Activated CD8-positive, alpha-beta memory T cell treated with anti-CD3 and anti-CD28 coated beads, Interleukin-2, amount 50 U/mL, for 24 hours (primary cell): ENCODE data around the gene LMAN1L.

ENCODE experiments used
- DNase-seq: peaks from one replicate; pipeline ENCODE4 v3.0.0-alpha.2; 2020; ENCODE audit errors: extremely low read depth

Gene LMAN1L

DNA sequence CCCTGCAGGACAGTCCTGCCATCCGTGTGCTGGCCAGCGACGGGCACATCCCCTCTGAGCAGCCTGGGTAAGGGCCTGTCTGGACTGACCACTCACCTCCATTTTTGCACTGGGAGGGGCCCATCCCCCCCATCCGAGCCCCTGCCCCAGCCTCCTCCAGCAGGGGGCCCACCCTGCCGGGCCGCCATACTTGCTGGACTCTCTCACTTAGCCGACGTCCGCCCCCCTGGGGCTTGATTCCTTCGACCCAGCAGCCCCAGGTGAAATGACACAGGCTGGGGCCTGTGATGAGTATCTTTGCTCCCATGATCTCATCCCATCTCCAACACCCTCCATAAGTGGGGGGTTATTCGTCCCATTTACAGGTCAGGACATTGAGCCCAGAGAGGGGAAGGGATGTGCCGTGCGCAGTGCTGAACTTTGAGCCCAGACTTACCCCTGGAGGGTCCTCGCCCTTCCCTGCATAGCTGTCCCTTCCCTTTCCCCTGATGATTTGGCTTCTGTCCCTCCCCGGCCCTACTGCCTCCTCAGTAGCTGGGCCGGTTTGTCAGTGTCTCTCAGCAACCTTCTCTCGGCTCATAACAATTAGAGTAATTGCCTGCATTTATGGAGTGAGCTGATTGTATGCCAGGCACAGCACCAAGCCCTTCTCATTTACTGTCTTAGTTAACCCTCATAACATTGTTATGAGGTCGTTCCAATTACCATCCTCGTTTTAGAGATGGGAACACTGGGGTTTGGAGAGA, 4.2 kb downstream of the LMAN1L start:
- no peak for DNase-seq

DNA sequence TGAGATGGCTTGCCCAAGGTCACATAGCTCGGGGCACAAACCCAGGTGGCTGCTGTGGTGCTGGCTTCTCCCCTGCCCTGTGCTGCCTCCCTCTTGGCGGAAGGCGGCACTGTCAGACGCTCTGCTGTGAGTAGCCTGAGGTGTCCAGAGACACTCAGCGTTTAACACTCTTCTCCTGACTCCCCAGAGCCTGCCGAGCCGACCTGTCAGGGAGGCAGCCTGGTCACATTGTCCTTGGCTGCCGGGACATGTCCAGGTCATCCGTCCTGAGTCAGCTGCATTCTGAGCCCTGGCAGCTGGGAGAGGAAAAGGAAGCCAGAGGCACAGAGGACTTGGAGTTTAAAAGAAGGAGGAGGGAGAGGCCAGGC, 4.7 kb downstream of the LMAN1L start:
- no peak for DNase-seq

GRCh38 chr15:74820056-74820455, 7.4 kb downstream of the LMAN1L start:
- no peak for DNase-seq

- no peak for DNase-seq
These were observed 8.6 kb downstream of the LMAN1L start for GRCh38 chr15:74821091-74821789.

DNA sequence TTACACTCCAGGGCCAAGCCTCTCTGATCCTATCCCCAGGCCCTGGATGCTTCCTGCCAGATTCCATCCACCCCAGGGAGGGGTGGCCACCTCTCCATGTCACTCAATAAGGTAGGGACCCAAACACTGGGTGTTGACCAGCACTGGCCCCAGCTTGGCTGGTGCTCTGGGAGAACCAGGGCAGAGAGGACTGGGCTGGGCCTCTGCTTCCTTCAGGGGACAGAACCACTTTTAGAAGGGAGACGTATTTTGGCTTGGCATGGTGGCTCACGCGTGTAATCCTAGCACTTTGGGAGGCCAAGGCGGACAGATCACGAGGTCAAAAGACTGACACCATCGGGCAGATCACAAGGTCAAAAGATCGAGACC, 9.1 kb downstream of the LMAN1L start:
- DNase-seq: no peak

DNA sequence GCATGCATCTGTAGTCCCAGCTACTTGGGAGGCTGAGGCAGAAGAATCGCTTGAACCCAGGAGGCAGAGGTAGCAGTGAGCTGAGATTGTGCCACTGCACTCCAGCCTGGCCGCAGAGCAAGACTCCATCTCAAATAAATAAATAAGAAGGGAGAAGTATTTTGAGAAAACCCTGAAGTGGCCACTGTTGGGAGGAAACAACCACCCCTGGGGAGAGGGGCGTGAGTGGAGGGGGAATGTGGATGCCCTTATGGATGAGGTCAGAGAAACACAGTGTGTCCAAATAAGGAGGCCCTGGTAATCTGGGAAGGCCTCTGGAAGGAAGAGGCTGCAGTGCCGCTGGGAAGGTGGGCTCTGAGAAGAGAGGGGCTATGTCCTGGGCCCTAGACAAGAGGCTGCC, 9.6 kb downstream of the LMAN1L start:
- DNase-seq: no peak

- DNase-seq: no peak
These were observed 10.7 kb downstream of the LMAN1L start for GRCh38 chr15:74823324-74823723.

DNA sequence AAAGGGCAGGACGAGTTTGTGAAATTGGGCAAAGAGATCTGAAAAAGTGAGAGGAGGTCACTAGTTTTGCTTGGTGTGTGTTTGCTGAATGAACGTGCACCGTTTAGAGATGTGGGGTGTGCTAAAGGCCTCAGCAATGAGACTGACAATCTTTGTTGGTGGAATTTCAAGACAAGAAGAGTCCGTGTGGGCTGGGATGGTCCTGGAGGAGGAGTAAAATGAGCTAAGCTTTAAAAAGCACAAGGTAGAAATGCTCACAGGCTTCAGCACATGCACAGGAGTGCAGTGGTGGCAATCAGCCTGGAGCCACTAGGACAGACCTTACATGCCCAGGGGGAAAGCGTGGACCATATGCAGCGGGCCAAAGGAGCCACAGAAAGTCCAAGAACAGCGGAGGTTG, 12.3 kb downstream of the LMAN1L start:
- no peak for DNase-seq

DNA sequence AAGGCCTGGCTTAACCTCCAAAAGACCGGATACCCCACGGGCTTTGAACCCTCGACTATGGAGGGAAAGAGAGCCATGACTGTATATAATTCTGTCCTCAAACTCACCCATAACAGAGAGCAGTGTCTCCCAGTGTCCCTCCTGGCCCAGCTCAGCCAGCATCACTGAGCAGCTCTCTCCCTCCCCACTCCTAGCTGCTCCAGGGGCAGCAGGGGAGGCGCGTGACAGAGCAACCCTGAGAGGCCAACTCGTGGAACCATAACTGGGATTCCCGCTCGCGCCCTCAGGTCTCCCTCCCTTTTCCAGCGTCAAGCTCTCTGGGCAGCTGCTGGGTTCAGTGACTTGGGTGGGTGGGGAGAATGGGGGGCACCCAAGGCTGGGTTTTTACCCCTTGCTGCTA, 13.2 kb downstream of the LMAN1L start:
- no peak for DNase-seq

- no peak for DNase-seq
These were observed 13.8 kb downstream of the LMAN1L start, which contains the start of gene CPLX3 for GRCh38 chr15:74826364-74826819. TSS of gene CPLX3 (plus strand) at chr15:74826627. CDS start at chr15:74826704, 77 bp downstream.

DNA sequence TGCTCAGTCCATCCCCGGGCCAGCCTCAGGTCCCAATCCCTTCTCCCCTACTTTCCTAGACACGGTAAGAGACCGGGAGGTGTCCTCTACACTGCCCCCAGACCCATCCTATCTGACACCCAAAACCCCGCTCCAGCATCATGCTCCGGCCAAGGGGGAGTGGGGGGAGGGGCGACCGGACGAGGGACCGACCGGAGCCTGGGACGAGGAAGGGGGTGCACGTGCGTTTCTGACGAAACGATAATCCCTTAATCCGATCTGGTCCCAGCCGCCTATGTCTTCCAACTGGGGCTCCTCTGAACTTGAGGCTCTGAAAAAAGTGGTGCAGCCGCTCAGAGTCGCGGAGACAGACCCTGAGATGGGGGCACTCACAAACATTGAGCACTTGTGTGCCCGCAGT, 14.3 kb downstream of the LMAN1L start:
- no peak for DNase-seq

DNA sequence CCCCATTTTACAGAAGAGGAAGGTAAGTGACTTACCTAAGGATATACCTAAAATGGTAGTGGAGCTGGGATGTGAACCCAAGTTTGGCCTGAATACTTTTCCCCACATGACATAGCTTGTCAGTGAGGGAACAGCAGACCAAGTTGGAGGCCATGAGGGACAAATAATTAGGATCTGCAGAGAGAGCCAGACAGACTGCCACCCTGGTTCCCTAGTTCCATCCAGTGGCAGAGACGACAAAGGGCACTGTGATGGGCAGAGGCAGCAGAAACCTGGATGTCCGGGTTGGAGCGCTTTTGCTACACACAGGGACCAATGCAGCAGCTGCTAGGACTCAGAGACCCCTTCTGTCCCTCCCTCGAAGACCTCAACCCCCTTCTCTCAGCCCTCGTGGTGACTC, 15.0 kb downstream of the LMAN1L start:
- no peak for DNase-seq

DNA sequence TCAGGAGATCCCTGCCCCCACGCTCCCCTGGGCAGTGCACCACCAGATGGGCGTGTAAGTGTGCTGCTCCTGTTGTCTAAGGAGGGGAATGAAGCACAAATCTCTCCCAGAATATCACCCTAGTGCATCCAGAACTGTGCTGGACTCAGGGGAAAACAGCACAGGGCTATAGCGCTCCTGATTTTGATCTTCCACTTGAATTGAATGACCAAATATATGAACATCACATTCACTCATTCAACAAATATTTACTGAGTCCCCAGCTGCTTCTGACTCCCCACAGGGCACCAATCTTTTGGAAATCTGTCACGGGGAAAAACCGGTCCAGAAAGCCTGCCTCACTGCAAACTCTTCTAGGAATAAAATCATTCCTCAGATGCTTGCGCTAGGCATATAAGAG, 16.2 kb downstream of the LMAN1L start:
- DNase-seq: no peak

GRCh38 chr15:74829486-74829885, 16.9 kb downstream of the LMAN1L start:
- no peak for DNase-seq

DNA sequence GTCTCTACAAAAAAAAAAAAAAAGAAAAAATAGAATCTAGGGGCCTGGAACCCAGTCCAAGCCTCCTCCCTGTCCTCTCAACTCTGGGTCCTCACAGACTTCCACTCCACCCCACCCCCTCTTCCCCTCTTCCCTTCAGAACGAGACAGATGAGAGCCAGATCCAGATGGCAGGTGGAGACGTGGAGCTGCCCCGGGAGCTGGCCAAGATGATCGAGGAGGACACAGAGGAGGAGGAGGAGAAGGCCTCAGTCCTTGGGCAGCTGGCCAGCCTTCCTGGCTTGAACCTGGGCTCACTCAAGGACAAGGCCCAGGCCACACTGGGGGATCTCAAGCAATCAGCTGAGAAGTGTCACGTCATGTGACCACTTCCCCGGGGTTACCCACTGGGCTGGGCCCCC, 17.4 kb downstream of the LMAN1L start:
- DNase-seq: no peak

DNA sequence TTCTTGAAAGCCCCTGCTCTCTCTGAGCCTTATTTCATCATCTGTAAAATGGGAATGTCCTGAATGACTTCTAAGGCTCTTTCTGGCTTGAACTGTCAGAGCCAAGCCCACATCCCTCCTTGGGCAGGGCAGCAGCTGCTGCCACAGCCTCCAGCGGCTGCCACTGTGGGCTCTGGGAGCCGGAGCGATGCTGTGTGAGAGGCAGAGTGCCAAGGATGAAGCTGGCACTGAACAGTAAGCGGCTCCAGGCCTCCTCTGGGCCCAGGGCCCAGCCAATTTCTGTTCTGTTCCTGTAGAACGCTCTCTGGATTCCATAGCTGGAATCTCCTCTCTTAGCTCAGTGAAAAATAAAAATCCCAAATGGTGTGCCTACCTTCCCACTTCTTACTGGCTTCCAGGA, 18.2 kb downstream of the LMAN1L start:
- no peak for DNase-seq

DNA sequence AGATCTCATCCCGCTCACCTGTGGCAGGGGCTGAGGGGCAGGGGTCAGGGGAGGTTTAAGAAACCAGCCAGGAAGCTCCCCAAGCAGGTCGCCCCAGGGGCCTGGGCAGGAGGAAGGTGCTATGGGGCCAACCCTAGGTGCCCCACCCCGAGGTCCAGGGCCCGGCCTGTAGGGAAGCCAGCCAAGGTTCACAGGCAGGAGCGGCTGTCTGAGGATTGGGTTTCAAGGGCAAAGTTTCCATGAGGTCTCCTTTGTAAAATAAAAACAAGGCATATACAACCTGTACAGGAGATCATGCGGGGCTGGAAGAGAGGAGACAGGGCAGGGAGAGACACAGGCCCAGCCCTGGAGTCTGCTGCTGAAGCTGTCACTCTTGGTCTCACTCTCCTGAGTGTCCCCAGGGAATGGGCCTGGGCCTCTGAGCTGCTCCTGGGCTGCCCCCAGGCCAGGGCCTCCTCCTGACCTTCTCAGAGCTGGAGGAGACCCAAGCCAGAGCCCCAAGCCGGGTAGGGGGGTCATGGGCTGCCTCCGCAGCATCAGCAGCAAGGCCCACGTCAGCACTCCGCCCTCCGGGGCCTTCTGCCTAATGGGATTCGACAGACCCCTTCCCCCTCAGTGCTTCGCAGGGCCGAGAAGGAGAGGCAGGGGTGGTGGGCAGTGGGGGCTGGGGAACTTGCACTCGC, 19.3 kb downstream of the LMAN1L start:
- no peak for DNase-seq

DNA sequence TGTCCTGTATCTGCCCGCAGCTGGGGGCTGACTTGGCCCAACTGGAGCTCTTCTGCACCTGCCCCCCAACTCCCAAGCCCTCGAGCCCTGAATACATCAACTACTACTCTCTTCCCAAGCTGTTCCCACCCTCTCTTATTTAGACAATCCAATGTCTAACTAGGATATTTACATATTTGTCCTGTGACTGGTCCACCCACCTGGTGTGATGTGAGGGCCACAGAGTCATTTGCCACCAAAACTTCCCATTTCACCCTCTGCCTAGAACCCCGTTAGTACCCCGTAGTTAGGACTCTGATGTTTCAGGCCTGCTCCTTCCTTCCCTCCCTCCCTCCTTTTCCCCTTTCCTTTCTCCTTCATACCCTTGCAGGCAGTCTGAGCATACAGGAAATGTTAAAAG, 20.2 kb downstream of the LMAN1L start:
- no peak for DNase-seq

DNA sequence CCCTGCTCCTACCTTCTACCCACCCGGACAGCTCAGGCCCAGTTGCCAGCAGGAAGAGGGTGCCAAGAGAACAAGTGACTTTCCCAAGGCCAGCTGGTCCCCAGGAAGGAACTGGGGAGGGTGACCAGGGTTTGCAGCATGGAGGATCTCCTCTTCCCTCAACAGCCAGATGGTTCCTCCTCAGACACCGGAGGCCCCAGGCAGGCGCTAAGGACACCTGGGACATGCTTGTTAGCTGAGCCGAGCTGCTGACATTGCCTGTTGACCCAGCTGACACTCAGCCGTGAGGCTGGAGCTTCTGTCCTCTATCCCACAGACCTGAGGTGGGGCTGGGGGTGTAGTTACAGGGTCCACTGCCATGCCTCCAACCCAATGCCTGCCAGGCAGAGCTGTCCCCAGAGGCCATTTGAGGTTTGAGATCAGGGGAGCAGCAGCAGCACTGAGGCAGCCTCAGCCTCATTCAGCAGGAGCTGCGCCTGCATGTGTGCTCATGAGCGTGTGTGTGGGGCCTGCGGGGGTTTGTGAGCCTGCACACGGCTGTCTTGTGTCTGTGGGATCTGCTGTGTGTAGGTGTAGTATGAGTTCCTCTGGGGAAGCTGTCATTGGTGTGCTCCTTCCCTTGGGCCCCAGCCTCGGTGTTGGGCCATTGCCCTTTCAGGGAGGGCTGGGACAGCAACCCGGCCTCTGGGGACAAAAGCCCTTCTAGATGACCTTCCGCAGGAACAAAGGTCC, 20.9 kb downstream of the LMAN1L start:
- DNase-seq: no peak

DNA sequence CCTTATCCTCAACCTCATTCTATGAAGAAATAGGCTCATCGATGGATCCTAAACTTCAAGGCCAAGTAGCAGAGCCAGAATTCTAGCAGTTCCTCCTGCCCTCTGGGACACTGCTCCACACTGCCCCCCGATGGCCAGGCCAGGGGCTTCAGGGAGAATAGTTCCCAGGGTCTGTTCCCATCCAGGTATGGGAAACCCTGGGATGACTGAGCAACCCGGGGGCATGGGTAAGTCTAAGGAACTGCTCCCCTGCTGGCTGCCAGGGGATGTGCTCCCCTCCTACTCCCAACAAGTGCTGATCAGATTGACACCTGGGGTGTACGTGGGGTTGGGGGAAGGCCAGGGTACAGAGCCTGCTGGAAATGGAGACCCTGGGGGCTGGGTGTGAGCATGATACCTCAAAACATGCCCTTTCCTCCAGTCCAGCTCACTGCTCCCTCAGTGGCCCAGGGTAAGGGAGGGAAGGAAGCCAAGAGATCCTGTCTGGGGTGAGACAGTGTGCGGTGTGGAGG, 22.7 kb downstream of the LMAN1L start:
- no peak for DNase-seq

DNA sequence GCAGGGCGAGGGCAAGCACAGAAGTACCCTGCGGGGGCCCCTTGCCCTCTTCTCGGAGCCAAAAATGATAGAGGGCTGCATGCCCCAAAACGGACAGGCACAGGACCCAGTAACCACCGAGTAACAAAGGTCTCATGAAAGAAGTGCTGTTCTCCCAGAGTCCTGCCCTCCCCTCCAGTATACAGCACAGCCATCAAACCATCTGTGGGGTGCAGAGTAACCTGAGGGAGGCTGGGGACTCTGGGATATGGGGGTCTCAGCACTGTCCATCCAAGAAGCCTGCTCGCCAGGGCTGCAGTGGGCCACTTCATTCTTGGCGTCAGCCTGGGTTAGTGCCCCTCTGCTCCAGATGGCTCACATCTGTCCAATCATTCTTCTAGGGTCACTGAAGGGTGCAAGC, 24.2 kb downstream of the LMAN1L start:
- DNase-seq: no peak
